RPMI7951 (cell line): ENCODE data around the gene HIP1. TPM values are rescaled to one million over a fixed set of nuclear protein-coding genes. Genes with fewer than 3 reads are reported as not detected.
"Not testable (repeated sequence)": the region's sequence is repeated elsewhere in the genome, so short reads cannot be mapped to it uniquely, and the experiment has no call there.

Experiments
- DNase-seq: peaks from one replicate; pipeline ENCODE4 v3.0.0-alpha.2; 2012; ENCODE audit warnings: low read depth
- total RNA-seq: library from RNA; depleted of rRNA; stranded (reverse); fragments of >200 nt; shearing (Covaris generic); gene quantifications from 2 replicates; pipeline ENCODE4 v1.2.3, GENCODE V29; 2014; rRNA removed

Gene HIP1
- total RNA-seq, 1 experiment from 2014 or later = 22.9 TPM

DNA sequence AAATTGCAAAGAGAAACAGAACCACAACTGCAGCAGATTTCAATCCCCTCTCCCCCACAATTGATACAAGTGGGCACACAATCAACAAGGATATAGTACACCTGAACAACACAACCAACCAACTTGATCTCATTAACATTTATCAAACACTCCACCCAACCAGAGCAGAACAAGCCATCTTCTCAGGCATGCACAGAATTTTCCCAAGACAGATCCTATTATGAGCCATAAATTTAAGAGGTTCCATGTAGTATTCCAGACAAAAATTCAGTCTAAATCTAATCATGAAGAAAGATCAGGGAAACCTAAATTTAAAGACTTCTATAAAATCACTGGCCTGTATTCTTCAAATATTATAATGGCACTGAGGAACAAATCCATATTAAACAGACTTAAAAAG lies 217.0 kb downstream of the HIP1 start:
- not testable (repeated sequence) for DNase-seq

DNA sequence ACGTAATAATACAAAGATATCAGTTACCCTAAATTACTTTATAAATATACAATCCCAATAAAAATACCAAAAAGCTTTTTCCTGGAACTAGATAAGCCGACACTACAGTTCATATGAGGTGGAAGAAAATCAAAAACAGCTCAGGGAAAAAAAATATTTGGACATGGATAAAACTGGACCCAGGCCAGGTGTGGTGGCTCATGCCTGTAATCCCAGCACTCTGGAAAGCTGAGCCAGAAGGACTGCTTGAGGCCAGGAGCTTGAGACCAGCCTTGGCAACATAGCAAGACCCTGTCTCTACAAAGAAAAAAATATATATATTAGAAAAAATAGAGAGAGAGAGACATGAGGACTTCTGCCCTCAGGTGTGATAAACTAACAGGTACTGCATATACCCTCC lies 219.9 kb downstream of the HIP1 start:
- not testable (repeated sequence) for DNase-seq

DNA sequence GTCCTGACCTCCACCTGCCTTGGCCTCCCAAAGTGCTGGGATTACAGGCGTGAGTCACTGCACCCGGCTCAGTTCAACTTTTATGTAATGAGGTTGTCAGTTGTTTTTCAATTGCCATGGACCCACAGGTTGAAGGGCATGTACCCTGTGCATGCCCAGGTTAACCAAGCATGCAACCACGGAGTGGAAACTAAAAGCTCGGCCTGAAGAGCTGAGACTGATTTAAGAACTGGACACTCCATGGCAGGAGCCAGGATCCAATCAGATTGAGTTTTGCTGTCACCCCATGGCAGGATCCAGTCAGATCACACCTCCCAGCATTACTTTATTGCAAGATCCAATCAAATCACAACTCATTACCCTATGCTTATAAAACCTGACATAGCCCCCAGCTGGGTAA lies 229.7 kb downstream of the HIP1 start:
- not testable (repeated sequence) for DNase-seq

DNA sequence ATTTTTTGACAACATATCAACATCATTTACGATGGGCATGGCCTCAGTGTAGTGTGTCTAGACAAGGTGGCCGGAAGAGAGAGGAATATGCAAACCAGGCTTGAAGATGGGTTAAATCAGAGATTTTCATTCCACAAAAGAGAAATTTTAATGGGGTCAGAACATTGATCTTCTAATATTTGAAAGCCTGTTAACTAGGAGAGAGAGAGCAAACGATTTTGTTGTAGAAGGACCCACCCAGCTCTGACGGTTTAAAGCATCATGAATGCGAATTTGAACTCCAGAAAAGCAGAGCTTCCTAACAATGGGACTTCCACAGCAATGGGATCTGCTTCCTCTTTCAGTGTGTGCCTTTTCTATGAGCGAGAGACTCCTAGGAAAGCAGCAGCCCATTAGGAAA lies 246.7 kb downstream of the HIP1 start, which contains the start of gene SPDYE5:
SPDYE5 (plus strand) TSS at position 301 of the 400 bp plus-strand sequence. CDS start 1,728 bp downstream, outside the sequence.
- DNase-seq = not testable (repeated sequence)

DNA sequence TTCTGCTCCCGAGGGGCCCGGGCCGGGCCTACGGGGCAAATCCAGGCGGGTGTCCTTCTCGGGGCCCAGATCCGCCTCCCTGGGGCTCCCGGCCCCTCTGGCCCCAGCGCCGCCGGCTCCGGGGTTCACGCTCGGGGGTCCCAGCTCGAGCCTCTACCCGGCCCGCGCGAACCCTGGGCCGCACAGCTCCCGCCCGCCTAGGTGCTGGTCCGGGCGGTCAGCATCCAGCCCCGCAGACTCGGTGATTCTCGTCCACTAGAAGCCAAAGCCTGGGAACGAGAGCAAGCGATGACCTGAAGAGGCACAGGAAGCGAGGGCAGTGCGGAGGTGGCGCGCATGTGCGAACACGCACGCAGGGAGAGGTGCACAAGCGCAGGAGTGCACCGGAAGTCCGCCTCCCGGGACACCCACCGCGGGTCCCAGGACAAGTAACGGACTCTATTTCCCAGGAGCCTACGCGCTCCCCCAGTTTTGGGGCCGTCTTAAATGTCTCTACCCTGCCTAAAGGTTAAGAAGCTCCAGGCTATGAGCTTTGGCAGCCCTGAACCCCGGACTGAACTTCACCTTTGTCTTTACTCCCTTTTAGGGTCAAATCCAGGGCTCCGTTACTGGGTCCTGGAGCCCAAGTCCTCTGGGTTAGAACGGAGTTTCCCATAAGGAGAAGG lies 252.6 kb downstream of the HIP1 start, which contains the start of gene POM121C:
POM121C (minus strand) TSS at position 321 of the 665 bp plus-strand sequence. CDS start 44,803 bp downstream, outside the sequence.
- DNase-seq = peak; percentile 89

DNA sequence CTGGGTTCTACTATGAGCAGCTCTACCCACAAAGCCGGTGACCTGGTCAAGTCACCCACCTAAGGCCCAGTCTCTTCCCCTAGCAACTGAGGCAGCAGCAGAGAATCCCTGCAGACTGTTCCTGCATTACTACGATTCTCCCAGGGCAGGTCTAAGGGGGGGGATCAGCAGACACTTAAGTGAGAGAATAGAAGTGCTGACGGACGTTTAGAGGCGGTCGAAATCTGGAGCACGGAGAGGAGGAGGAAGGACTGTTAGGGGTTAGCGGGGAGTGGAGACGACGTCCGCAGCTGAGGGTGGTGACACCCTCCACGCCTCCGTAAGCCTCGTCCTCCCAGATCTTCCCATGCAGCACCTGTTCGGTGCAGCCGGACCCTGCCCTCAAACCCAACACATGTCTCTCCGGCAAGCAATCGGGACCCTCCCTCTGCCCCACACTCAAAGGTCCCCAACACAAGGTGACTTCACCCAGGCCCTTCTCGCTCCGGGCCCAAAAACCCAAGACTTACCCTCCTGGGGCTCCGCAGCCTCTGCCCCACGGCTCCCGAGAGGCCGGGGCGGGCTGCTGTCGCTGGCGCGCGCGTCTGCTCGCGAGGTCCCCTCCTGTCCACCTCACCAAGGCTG lies 253.3 kb downstream of the HIP1 start:
- DNase-seq = not testable (repeated sequence)

Other genes with a start within 250 kb of the HIP1 start
- gene SPDYE5, start 246.6 kb downstream of the HIP1 start, total RNA-seq = not detected in 2 replicates
- 0.36 and 0.78 TPM in 2 replicates for gene CCL26, start 33.3 kb upstream of the HIP1 start, total RNA-seq
- gene CCL24, start 74.9 kb upstream of the HIP1 start, total RNA-seq = not detected in 2 replicates
- gene RHBDD2, start 140.1 kb upstream of the HIP1 start, total RNA-seq = 49.7 and 60.3 TPM in 2 replicates
- gene POR, start 176.2 kb upstream of the HIP1 start, total RNA-seq = 33.3 and 34.8 TPM in 2 replicates